GM18499 (cell line): ENCODE measurements around the gene ZNF621.
"Not testable (repeated sequence)": the region's sequence is repeated elsewhere in the genome, so short reads cannot be mapped to it uniquely, and the experiment has no call there.

Experiments used
- ATAC-seq: cut with Tn5 transposase; IDR thresholded peaks from one replicate; pipeline ENCODE4 v1.9.1; 2021; ENCODE audit warnings: moderate number of reproducible peaks; ENCODE audit not compliant: insufficient read depth, unreplicated experiment

Gene ZNF621

DNA sequence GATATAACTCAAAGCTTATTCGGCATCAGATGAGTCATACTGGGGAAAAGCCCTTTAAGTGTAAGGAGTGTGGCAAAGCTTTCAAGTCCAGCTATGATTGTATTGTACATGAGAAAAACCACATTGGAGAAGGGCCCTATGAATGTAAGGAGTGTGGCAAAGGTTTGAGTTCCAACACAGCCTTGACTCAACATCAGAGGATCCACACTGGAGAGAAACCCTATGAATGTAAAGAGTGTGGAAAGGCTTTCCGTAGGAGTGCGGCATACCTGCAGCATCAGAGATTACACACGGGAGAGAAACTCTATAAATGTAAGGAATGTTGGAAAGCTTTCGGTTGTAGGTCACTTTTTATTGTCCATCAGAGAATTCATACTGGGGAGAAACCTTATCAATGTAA lies 7.5 kb downstream of the ZNF621 start:
- ATAC-seq, result no peak

DNA sequence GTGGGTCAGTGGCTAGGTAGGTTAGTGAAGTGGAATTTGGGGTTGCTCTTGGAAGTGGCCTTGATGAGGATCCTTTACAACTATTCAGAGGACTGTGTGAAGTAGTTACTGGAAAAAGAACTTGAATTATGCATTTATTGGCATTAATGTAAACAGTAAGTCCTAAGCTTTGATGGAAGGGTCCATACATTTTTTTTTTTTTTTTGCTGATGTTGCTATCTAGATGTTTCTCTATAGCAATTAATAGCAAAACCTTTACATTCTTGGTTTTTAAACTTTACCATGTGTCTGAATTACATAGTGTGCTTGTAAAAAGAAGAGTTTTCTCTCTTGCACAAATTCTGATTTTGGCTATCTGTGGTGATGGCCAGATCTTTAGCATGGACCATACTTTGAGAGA lies 9.5 kb downstream of the ZNF621 start:
- ATAC-seq, result no peak

DNA sequence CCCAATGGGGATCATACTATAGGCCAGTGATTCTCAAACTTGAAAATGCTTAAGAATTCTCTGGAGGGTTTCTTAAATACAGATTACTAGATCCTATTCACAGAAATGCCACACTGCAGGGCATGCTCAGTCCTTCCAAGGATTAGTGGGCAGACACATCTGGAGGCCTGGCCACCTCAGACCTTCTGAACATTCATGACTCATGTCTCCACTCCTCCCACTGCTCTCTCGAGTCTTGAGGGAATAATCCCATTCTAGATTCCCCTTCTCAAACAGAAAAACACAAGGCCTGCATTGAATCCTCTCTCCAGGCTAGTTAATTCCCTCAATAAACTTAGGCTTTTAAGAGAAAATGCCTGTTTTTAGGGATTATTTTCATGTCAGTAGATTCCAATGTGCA lies 22.1 kb downstream of the ZNF621 start:
- ATAC-seq, result no peak

DNA sequence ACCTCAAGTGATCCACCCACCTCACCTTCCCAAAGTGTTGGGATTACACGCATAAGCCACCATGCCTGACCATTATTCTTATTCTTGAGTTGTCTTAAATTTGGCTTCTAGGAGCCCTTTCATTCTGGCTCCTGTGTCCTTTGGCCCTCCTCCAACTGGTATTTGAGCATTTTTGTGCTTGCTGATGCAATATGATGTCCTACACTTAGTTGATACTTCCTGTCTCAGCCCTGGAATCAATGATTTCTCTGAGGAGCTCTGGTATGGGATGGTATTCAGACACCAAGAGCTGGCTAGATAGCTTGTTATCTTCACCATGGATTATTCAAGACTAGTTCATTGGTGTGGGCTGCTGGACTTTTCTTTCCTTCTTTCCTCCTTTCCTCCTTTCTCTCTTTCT lies 25.4 kb downstream of the ZNF621 start:
- no peak for ATAC-seq

DNA sequence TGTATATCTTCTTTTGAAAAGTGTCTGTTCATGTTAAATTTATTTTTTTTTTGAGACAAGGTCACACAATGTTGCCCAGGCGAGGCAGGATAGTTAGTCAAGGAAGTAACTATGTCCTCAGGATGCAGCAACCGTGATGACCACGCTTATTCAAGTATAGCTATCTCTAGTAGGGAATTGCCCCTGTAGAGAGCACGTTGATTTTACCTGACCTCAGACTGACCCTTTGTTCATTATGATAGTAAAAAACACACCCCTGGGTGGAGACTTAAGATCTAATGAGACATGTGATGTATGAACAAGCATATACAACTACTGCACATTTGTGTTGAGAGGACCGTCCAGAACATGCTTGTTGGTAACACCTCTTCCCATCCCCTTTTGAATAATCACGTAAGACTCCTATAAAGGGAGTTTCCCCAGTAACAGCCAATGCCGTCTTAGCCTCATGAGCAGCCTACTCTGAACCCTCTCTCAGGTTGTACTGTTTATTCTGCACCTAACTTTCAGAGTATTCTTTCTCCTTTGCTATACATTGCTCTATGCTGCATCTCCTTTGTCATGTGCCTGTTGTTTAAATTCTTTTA lies 32.9 kb downstream of the ZNF621 start:
- ATAC-seq, result no peak

DNA sequence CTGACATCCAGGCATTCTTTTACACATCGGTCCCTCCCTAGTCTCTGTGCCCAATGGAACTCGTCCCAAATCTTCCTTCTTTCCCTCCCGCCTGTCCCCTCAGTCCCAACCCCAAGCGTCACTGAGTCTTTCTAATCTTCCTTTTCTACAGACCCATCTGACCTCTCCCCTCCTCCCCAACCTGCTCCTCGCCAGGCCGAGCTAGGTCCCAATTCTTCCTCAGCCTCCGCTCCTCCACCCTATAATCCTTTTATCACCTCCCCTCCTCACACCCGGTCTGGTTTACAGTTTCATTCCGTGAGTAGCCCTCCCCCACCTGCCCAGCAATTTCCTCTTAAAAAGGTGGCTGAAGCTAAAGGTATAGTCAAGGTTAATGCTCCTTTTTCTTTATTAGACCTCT lies 37.7 kb downstream of the ZNF621 start:
- ATAC-seq, result not testable (repeated sequence)

DNA sequence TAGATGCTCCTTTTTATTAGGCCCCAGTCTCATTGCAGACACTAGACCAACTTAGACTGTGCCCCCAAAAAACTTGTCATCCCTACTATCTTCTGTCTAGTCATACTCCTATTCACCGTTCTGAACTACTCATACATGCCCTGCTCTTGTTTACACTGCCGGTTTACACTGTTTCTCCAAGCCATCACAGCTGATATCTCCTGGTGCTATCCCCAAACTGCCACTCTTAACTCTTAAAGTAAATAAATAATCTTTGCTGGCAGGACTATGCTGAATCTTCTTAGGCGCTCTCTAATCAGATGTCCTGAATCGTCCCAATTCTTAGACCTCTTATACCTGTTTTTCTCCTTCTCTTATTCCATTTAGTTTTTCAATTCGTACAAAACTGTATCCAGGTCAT lies 40.9 kb downstream of the ZNF621 start:
- not testable (repeated sequence) for ATAC-seq

DNA sequence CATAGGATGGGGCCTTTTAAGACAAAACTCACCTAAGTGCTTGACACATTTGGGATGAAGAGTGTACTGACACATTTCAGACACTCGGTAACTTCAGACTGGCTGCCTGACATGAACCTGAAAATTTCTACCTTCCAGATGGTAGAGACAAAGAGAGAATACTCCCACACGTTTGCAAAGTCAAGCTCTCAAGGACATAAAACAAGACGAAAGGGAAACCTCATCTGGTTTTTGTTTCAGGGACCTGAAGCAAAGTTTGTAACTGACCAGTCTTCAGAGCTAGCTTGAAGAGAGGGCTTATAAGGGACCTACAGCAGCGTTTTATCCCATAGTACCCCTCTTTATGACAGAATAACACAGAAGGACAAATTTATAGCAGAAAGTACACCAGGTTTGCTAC lies 41.9 kb downstream of the ZNF621 start:
- no peak for ATAC-seq

DNA sequence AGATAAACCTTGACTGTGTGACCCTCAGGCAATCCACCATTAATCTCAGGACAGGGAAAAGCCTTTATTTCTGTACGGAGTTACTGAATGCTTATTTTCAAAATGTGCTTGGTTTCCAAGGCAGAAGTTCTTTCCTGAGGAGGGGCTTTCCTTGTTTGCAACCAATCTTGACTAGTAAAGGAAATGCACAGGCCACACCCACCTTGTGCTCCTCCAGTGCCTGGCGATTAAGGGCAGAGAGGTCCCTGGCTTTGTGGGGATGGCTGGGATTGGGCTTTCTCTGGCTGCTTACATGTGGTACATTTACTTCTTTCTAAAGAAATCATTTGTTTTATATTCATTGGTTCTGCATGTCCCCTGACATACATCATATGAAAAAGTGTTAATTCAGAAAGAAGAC lies 47.8 kb downstream of the ZNF621 start:
- ATAC-seq, result no peak

DNA sequence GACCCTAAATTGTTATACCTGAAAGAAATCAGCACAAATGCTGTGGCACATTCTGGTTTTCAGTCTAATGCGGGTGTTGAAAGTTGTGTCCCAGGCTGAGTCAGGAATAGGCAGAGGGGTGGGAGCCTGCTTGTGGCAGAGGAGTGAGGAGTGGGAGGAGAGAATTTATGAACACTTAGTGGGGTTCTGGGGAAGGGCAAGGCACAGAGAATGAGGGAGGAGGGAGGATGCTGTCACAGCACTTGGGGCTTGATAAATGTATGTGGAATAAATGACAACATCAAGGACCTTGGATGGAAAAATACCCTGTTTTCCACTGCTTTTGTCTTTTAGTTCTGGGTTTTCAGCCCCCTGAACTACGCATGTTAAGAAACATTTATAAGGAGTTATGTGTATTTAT lies 49.3 kb downstream of the ZNF621 start:
- ATAC-seq, result no peak

DNA sequence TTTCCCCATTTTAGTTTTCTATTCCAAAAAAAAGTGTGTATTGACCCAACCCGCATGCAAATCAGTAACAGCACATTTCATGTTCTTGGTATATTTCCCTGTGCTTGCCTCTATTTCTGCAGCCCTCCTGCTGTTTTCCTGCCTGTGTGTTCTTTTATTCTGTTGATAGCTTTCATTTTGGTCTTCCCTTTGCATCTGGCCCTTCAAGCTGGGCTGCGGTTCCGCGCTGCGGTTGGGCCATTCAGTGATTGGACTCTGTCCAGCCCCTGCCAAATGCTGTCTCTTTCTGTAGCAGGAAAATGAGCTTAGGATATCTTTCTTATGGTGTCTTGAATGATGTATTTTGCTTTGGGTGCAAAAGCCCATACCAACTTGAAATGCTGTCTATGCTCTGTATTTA lies 49.9 kb downstream of the ZNF621 start:
- ATAC-seq, result no peak

DNA sequence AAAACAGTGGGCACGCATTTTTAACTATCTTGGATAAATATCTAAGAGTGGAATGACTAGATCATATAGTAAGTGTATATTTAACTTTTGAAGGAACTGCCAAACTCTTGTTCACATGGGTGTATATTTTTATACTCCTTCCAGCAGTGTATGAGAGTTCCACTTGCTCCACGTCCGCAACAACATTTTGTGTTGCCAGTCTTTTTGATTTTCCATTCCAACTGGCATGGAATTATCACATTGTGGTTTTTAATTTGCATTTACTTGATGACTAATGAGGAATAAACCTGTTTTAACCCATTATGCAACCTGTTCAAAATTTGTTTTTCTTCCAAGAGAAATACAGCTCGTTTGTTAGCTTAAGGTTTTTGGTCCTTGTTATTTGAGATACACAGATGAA lies 51.6 kb downstream of the ZNF621 start:
- no peak for ATAC-seq

DNA sequence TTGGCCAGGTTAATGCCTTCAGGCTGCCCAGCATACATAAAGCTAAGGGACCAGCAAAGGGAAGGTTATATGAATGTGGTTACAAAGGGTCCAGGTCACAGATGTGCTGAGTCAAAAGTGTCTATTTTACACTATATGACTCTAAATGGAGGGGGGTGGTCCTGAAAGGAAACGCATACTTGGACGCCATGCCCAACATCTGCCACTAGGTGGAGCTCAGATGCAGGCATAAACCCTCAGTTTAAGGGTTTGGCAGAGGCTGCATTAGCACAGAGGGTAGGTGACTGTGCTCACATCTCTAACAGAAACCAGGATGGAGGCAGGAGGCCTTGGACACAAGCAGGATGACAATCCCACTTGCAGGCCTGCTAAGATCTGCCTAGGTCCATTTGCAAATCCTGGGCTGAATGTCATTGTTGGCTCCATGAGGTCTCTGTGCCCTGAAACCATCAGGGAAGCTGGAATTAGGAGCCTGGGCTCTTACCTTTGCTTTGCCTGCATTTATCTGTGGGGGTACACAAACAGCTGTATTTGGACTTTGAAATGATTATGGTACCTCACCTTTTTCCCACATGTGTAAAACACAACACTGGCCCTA lies 55.8 kb downstream of the ZNF621 start:
- ATAC-seq, result no peak

DNA sequence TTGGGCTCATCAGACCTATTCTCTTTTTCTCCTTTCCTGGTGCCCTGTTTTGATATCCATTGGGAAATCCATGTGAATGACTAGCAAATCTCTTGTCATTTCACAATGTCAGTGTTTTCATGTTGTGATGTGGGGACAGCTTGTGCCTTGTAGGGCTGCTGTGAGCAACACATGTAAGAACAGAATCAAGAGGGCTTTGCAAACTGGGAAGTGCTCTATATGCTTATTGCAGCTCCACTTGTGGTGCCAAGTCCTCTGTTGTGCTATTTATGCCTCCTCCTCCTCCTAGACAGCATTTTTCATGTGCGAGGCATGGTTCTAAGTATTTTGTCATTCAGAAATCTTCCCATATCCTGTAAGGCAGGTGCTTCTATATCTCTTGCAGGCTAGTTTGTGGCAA lies 56.4 kb downstream of the ZNF621 start:
- ATAC-seq, result no peak

DNA sequence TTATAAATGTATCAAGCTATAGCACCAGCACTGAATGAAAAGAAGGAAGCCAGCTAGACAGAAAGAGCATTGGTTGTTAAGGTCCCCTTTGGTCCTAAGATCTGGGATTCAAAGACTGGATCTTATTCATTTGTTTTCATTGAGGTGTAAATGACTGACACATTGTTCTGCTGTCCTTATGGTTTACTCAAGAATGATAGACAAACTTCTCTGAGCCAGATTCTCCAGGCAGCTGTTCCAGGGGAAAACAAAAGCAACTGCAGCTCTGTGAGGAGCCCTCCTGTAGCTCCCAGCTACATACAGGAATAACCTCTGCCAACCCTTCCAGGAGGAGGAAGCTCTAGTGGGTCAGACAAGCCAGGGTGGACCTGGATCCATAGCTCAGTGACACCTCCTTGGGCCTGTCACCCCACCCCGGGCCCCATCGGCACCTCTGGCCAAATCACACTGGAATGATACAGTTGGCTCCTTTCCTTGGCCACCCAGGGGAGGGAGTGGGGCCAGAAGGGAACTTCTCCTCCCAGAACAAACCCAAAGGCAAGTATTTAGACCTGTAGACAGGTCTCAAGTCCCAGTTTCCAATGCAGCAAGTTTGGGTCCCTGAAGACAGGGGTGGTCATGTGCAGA lies 57.8 kb downstream of the ZNF621 start:
- ATAC-seq, result no peak

DNA sequence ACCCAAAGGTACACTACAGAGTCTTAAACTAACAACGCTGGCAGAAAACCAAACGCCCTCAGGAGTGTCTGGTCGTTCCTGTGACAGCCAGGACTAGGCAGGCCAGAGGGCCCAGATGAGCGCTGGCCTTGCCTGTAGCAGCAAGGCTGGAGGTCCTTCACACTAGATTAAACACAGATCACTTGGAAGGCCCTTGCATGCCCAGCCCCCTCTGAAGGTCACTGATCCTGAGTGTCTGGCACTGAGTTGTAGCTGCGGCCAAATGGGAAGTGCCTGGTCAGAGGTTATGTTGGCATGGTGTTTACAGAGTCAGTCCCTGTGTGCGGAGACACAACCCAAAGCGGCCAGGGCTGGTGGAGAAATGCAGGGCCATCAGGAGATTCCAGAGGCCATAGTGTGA lies 58.9 kb downstream of the ZNF621 start:
- ATAC-seq, result no peak

DNA sequence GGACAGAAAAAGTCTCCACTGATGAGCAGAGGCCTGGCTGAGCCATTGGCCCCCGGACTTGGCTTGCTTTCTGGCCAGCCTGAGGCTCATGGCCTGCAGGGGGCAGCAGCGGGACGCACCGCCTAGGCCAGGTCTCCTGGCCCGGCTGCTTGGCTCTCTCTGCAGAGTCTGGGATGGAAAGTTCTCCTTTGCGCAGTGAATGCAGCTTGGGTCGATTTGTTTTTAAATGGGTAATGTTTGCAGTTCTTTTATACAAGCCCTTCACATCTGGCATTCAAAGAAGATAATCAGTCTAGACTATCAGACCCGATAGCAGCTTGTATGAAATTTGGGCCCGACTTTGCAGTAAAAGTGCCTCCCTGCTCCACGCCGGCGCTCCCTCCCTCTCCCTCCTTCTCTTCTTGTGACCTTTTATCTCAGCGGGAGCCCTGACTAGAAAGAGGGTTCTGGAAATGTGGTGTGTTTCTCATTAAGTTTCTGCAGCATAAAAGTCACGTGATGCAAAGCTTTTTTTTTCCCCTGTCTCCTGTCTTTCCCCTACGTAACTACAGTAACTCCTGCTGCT lies 59.9 kb downstream of the ZNF621 start:
- ATAC-seq, result no peak

DNA sequence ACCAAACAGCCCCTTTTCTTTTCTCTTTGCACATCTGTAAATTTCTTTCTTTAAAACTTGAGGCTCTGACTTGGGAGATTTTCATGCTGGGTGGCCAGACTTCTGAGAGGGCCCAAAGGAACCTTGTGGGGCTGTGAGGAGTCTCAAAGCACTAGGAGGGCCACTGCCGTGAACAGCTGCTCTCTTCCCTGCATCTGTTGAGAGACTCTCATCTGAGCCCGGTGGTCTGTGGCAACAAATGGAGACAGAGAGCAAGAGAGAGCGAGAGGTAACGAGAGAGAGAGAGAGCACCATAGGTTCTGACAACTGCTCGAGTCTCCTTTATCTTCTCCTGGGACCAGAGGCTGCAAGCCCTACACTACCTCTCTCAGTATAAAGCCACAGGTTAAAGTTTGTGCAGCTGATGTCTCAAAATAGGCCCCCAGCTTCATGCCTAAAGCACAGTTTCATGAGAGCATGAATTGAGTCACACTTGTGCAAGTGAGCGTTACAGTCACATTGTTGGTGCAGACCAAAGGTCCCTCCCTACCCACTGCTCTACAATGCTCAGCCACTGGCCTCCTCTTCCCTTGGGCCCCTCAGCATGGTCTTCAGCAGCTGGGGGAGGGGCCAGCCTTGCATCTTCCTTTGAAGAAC lies 60.7 kb downstream of the ZNF621 start:
- ATAC-seq, result no peak

DNA sequence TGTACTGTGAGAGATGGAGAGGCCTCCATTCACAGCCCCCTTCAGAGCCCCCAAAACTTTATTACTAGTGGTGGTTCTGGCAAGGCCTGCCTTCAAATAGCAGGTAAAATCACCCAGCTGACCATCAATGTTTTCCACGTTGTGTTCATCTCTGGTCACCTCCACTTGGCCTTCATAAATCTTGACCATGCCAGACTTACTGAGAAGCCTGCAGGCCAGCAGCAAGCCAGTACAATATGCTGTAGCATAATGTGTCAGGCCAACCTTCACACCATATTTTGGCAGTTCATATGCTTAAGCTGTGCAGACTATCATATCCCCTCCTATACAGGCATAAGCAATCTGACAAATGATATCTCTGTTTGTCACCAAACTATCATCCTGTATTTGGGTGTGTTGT lies 62.1 kb downstream of the ZNF621 start:
- ATAC-seq, result no peak

DNA sequence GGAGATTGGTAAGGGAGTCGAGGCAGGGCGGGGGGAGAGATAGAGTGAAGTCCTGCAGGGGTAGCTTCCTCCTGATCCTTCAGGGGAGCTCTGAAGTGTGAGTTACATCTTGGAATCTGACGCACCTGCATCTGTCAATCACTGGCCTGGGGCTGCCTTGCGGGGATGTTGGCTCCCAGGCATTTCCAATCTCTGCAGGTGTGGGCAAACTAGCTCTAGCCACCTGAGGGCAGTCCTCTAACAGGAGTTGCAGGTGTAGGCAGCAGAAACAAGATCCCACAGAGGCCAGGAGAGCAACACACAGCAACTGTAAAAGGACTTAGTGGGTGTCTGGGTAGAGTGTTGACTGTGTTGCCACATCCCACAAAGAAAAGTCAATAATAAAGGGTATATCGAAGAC lies 63.6 kb downstream of the ZNF621 start:
- no peak for ATAC-seq
